ENCODE results near the gene TLE3. TPM values are rescaled to one million over a fixed set of nuclear protein-coding genes. Genes with fewer than 3 reads are reported as not detected.

TLE3 gene
- total and polyA plus RNA-seq, 2 of the 4 experiments (the other 2 are of a cell fraction), result 6.5 to 16.3 TPM

DNA sequence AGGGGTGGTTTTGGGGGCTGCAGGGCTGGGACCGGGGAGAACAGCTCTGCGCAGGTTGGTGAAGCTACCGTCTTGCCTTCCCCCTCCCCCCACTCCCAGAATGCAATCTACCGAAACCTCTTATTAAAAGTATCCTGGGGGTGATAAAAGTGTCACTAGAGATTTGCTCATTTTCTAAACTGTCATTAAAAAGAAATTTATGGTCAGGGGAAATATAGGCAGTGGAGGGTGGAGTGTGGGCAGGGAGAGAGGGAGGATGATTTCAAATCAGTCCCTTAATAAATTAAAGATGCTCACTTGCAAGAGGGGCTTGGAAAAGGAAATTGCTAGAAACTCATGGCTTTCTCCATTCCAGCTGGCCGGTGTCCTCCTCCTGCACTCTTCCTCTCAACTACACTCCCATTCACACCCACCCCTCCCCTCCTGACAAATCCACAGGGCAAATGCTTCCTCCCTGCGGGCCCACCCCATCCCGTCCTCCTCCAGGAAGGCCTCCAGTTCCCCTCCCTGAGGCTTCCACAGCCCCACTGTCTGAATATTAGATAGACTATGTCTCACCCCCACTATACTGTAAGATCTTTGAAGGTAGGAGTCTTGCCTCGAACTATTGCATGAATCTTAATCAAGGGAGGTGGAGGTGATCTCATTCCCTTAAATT is 83.9 kb downstream of the TLE3 start:
- no peak for ATAC-seq (ENCODE audit: low read depth)
- in situ Hi-C loops (cut with MboI; ENCODE audit: low sequenced_read_pairs), result no loop called here

More for the DNA sequence above, 83.9 kb downstream of the TLE3 start:
- no peak overlapping the region for H3K56ac ChIP-seq (ENCODE audit: extremely low read depth, insufficient read depth, low read length)
- no peak overlapping the region for H2AFZ ChIP-seq (replicated peaks; ENCODE audit: low read length, poor library complexity)
- no peaks in the 10 kb centered on the region for H3K4me1 ChIP-seq (ENCODE audit: control insufficient read depth, insufficient read depth, low read length)
- no peak for TF ChIP-seq FOS (IDR thresholded peaks at IDR 0.05; ENCODE audit: low read depth, low read length)
- TF ChIP-seq MAZ (IDR thresholded peaks at IDR 0.05; ENCODE audit: borderline replicate concordance, low read depth, low read length), result no peak
- no peak for DNase-seq
- no peak overlapping the region for H3K4me2 ChIP-seq (ENCODE audit: low read depth, low read length)
- no peak overlapping the region for H2AK9ac ChIP-seq (replicated peaks; ENCODE audit: low read depth, low read length, poor library complexity)
- H3K4me3 ChIP-seq (ENCODE audit: insufficient read depth, low read depth, low read length), result no peak overlapping the region
- H3K79me1 ChIP-seq (ENCODE audit: low read depth in 1 of 2, low read length in 2 of 2), result no peaks in the 10 kb centered on the region
- H2BK5ac ChIP-seq (ENCODE audit: low read depth, low read length, poor library complexity, severe bottlenecking), result no peak overlapping the region
- no CpG with 5 or more reads among the region's 8 CpGs for WGBS, 2 experiments (ENCODE audit: extremely low coverage in 2 of 2, insufficient read length in 1 of 2)
- no peak overlapping the region for H2BK15ac ChIP-seq (ENCODE audit: low read depth, low read length)
- no peak overlapping the region for H3K27ac ChIP-seq (ENCODE audit: insufficient read depth, low read length)
- no peaks in the 10 kb centered on the region for H3K9me1 ChIP-seq (ENCODE audit: insufficient read depth, low read length)
- no peak overlapping the region for H3K9ac ChIP-seq (ENCODE audit: low read depth, low read length)
- peaks cover 4% of the 10 kb centered on the region for H3K9me3 ChIP-seq (ENCODE audit: control insufficient read depth, insufficient read depth, low read length)
- no peaks in the 10 kb centered on the region for H4K20me1 ChIP-seq (ENCODE audit: insufficient read depth, low read length)
- no TSS peak for BruUV-seq (replicated peaks)
- H2AK5ac ChIP-seq (ENCODE audit: low read depth, low read length), result no peak overlapping the region
- H2BK20ac ChIP-seq (ENCODE audit: low read depth, low read length), result no peak overlapping the region
- intact Hi-C loops (cut with micrococcal nuclease), result no loop called here
- H3K18ac ChIP-seq (ENCODE audit: low read depth, low read length), result no peak overlapping the region
- no peak overlapping the region for H4K91ac ChIP-seq (ENCODE audit: insufficient read depth, low read depth, low read length)
- H3K23ac ChIP-seq (ENCODE audit: low read depth, low read length), result no peak overlapping the region
- no peak overlapping the region for H3K14ac ChIP-seq (replicated peaks; ENCODE audit: low read depth, low read length)
- POLR2A ChIA-PET (ENCODE audit: unreplicated experiment), result no interaction called here
- H3K36me3 ChIP-seq (ENCODE audit: control insufficient read depth, insufficient read depth, low read length), result no peaks in the 10 kb centered on the region
- H4K5ac ChIP-seq (ENCODE audit: low read depth, low read length), result no peak overlapping the region
- H2BK120ac ChIP-seq (ENCODE audit: low read depth, low read length), result no peak overlapping the region
- H3K4ac ChIP-seq (ENCODE audit: low read depth, low read length), result no peak overlapping the region
- CTCF ChIA-PET, result no interaction called here
- no peak overlapping the region for H4K8ac ChIP-seq (ENCODE audit: low read depth in 2 of 2, low read length in 2 of 2)
- peaks cover 86% of the 10 kb centered on the region for H3K27me3 ChIP-seq (ENCODE audit: control insufficient read depth, insufficient read depth, low read length)
- dilution Hi-C loops (cut with HindIII; ENCODE audit: low sequenced_read_pairs, unreplicated experiment), result no loop called here
